H1 (cell line): ENCODE measurements around the gene FOSB. TPM values are rescaled to one million over a fixed set of nuclear protein-coding genes. Genes with fewer than 3 reads are reported as not detected.

Experiments used
- CTCF ChIA-PET: fragments of 300-600 bp; sonication (Branson Sonifier 250); formaldehyde crosslinking; loops from one replicate; lab custom pipeline; 2021; ENCODE audit not compliant: partially characterized antibody; lab: Charles Lee
- POLR2A ChIA-PET: fragments of 300-600 bp; sonication (Branson Sonifier 250); formaldehyde crosslinking; loops from one replicate; lab custom pipeline; 2021; ENCODE audit warnings: inconsistent platforms; ENCODE audit not compliant: partially characterized antibody; lab: Charles Lee
- DNase-seq, 2 experiments: peaks; one replicate each; pipeline versions ENCODE4 v3.0.0 to v3.0.0-alpha.2; 2010 to 2022; ENCODE audit warnings: low spot score in 2 of 2, low read depth in 1 of 2, mixed read lengths in 1 of 2
- FAIRE-seq: peaks from 2 replicates; lab custom pipeline; 2011; peaks lifted over from hg19 to GRCh38; lab: Jason Lieb, UNC
- H2AFZ ChIP-seq: 2 replicates; pipeline ENCODE4 v1.8.1; 2012; ENCODE audit warnings: low read length, inconsistent platforms
- H2AK5ac ChIP-seq: 2 replicates; pipeline ENCODE4 v1.6.1; 2013; ENCODE audit warnings: low read depth, low read length
- H2BK120ac ChIP-seq: replicated peaks from 2 replicates; pipeline ENCODE3; 2013; ENCODE audit warnings: low read depth, low read length, inconsistent platforms
- H2BK12ac ChIP-seq: 2 replicates; pipeline ENCODE4 v1.6.1; 2013; ENCODE audit warnings: low read depth, low read length
- H2BK15ac ChIP-seq: 2 replicates; pipeline ENCODE4 v1.6.1; 2013; ENCODE audit warnings: low read length
- H2BK20ac ChIP-seq: 2 replicates; pipeline ENCODE4 v1.6.1; 2013; ENCODE audit warnings: low read length
- H2BK5ac ChIP-seq: 2 replicates; pipeline ENCODE4 v1.6.1; 2013; ENCODE audit warnings: low read depth, low read length
- H3K14ac ChIP-seq: 2 replicates; pipeline ENCODE4 v1.6.1; 2013; ENCODE audit warnings: inconsistent platforms; ENCODE audit not compliant: insufficient read length
- H3K18ac ChIP-seq: 2 replicates; pipeline ENCODE4 v1.6.1; 2013; ENCODE audit warnings: low read length; ENCODE audit errors: extremely low read depth
- H3K23ac ChIP-seq: 2 replicates; pipeline ENCODE4 v1.6.1; 2013; ENCODE audit warnings: inconsistent platforms; ENCODE audit not compliant: insufficient read length
- H3K23me2 ChIP-seq: 2 replicates; pipeline ENCODE4 v1.6.1; 2013; ENCODE audit warnings: low read depth, low read length
- H3K27ac ChIP-seq: 2 replicates; pipeline ENCODE4 v1.6.1; 2011; ENCODE audit warnings: low read depth, low read length, inconsistent platforms
- H3K27me3 ChIP-seq, 4 experiments: replicated peaks in 1 of 4; 1 replicate in 1 of 4; 2 replicates in 3 of 4; pipeline versions ENCODE4 v1.6.1 to v1.8.1; 2011 to 2013; ENCODE audit warnings: low read length in 3 of 4, mild to moderate bottlenecking in 3 of 4, inconsistent platforms in 2 of 4, mixed read lengths in 2 of 4, moderate library complexity in 1 of 4; ENCODE audit not compliant: control insufficient read depth in 3 of 4, insufficient read depth in 3 of 4; ENCODE audit errors: extremely low read depth in 1 of 4
- H3K36me3 ChIP-seq, 4 experiments: 2 replicates each; pipeline versions ENCODE4 v1.6.1 to v1.8.1; 2011 to 2013; ENCODE audit warnings: mild to moderate bottlenecking in 4 of 4, low read length in 3 of 4, moderate library complexity in 2 of 4, control low read depth in 1 of 4, inconsistent platforms in 1 of 4; ENCODE audit not compliant: insufficient read depth in 4 of 4, control insufficient read depth in 2 of 4
- H3K4ac ChIP-seq: replicated peaks from 2 replicates; pipeline ENCODE3; 2013; ENCODE audit warnings: low read length, low read depth, mixed read lengths, inconsistent platforms; ENCODE audit not compliant: insufficient read length
- H3K4me1 ChIP-seq, 4 experiments: replicated peaks in 1 of 4; 1 replicate in 1 of 4; 2 replicates in 3 of 4; pipeline versions ENCODE4 v1.6.1 to v1.8.1; 2011 to 2013; ENCODE audit warnings: low read length in 3 of 4, inconsistent platforms in 2 of 4, mixed read lengths in 1 of 4; ENCODE audit not compliant: insufficient read depth in 4 of 4, control insufficient read depth in 3 of 4
- H3K4me2 ChIP-seq, 2 experiments: 2 replicates each; pipeline versions ENCODE4 v1.6.1 to v1.8.1; 2011 to 2013; ENCODE audit warnings: low read depth in 2 of 2, low read length in 2 of 2, control low read depth in 1 of 2, inconsistent platforms in 1 of 2, mild to moderate bottlenecking in 1 of 2; ENCODE audit not compliant: insufficient read depth in 1 of 2
- H3K4me3 ChIP-seq, 4 experiments: fragments of 200-600, 300-600 bp in 1 of 4; sonication (generic), shearing (Covaris generic), sonication (Bioruptor Twin) in 1 of 4; 2 replicates each; pipeline versions ENCODE4 v1.5.1 to v1.8.1; 2011 to 2016; ENCODE audit warnings: low read length in 4 of 4, low read depth in 3 of 4, control low read depth in 2 of 4, inconsistent platforms in 2 of 4, mild to moderate bottlenecking in 2 of 4, mixed read lengths in 1 of 4, moderate library complexity in 1 of 4; ENCODE audit not compliant: insufficient read depth in 2 of 4; ENCODE audit errors: extremely low read depth in 1 of 4
- H3K56ac ChIP-seq: replicated peaks from 2 replicates; pipeline ENCODE3; 2013; ENCODE audit warnings: low read depth, mild to moderate bottlenecking, mixed read lengths, low read length, inconsistent platforms; ENCODE audit not compliant: insufficient read length
- H3K79me1 ChIP-seq: 2 replicates; pipeline ENCODE4 v1.6.1; 2013; ENCODE audit warnings: low read depth, low read length, control low read depth
- H3K79me2 ChIP-seq, 2 experiments: 2 replicates each; pipeline versions ENCODE4 v1.6.1 to v1.8.1; 2012 to 2013; ENCODE audit warnings: low read length in 2 of 2, mild to moderate bottlenecking in 2 of 2, inconsistent platforms in 1 of 2; ENCODE audit not compliant: insufficient read depth in 2 of 2, control insufficient read depth in 1 of 2
- H3K9ac ChIP-seq, 4 experiments: replicated peaks in 1 of 4; 1 replicate in 1 of 4; 2 replicates in 3 of 4; pipeline versions ENCODE4 v1.6.1 to v1.8.1; 2011 to 2013; ENCODE audit warnings: low read depth in 3 of 4, low read length in 3 of 4, control low read depth in 2 of 4, mild to moderate bottlenecking in 2 of 4, moderate library complexity in 2 of 4, inconsistent platforms in 1 of 4; ENCODE audit errors: extremely low read depth in 1 of 4
- H3K9me3 ChIP-seq, 2 experiments: 2 replicates each; pipeline versions ENCODE4 v1.6.1 to v1.8.1; 2012 to 2013; ENCODE audit warnings: mild to moderate bottlenecking in 2 of 2, moderate library complexity in 2 of 2, control low read depth in 1 of 2, inconsistent platforms in 1 of 2, low read depth in 1 of 2, low read length in 1 of 2, mixed read lengths in 1 of 2; ENCODE audit not compliant: insufficient read depth in 2 of 2
- H4K20me1 ChIP-seq, 2 experiments: replicated peaks in 1 of 2; 2 replicates each; pipeline versions ENCODE3 to v1.8.1; 2011 to 2013; ENCODE audit warnings: inconsistent platforms in 2 of 2, low read length in 2 of 2, mild to moderate bottlenecking in 1 of 2; ENCODE audit not compliant: insufficient read depth in 2 of 2, control insufficient read depth in 1 of 2
- H4K5ac ChIP-seq: 2 replicates; pipeline ENCODE4 v1.6.1; 2013; ENCODE audit warnings: low read length, low read depth, mixed read lengths, inconsistent platforms; ENCODE audit not compliant: insufficient read length
- H4K8ac ChIP-seq: 2 replicates; pipeline ENCODE4 v1.8.0; 2013; ENCODE audit warnings: mild to moderate bottlenecking, moderate library complexity, low read length, inconsistent platforms; ENCODE audit not compliant: insufficient read depth; ENCODE audit errors: extremely low read depth
- H4K91ac ChIP-seq: replicated peaks from 2 replicates; pipeline ENCODE3; 2013; ENCODE audit warnings: low read length, mixed read lengths, inconsistent platforms; ENCODE audit not compliant: insufficient read length
- CBX5 ChIP-seq: fragments of 300-800, 300-1000 bp; sonication (generic); IDR thresholded peaks from 2 replicates; pipeline ENCODE4 v1.7.1; 2016; ENCODE audit warnings: antibody characterized with exemption, low read length, low read depth
- EZH2 ChIP-seq: fragments of 200-600 bp; sonication (generic); IDR thresholded peaks from 2 replicates; pipeline ENCODE4 v1.7.1; 2012; ENCODE audit warnings: low read depth, mild to moderate bottlenecking, moderate library complexity, low read length, inconsistent platforms; ENCODE audit not compliant: severe bottlenecking
- KDM1A ChIP-seq: fragments of 200-600, 300-600 bp; sonication (generic); IDR thresholded peaks from 2 replicates; pipeline ENCODE4 v1.7.1; 2016; ENCODE audit warnings: mild to moderate bottlenecking, low read length, borderline replicate concordance
- MAX ChIP-seq: IDR thresholded peaks from 2 replicates; pipeline ENCODE4 v1.6.1; 2012; ENCODE audit warnings: inconsistent platforms
- SP1 ChIP-seq: IDR thresholded peaks from 2 replicates; pipeline ENCODE4 v1.6.1; 2011; ENCODE audit warnings: low read depth, low read length
- SRF ChIP-seq: IDR thresholded peaks from 2 replicates; pipeline ENCODE4 v1.6.1; 2011; ENCODE audit warnings: mild to moderate bottlenecking, low read depth, low read length, moderate library complexity
- ZNF274 ChIP-seq: IDR thresholded peaks from 2 replicates; pipeline ENCODE4 v1.7.0; 2012; ENCODE audit warnings: low read length, borderline replicate concordance; ENCODE audit errors: extremely low read depth
- WGBS, 2 experiments: shearing (Covaris generic) in 1 of 2; methylation state at CpG; one replicate each; pipeline versions ENCODE4 v1.1.6 to v1.1.7; 2013 to 2015; ENCODE audit warnings: low lambda C conversion rate in 2 of 2, mixed read lengths in 2 of 2, inconsistent platforms in 1 of 2, low coverage in 1 of 2, missing lambda C conversion rate in 1 of 2; ENCODE audit not compliant: insufficient replicate concordance in 2 of 2, insufficient coverage in 1 of 2, insufficient read length in 1 of 2; ENCODE audit errors: extremely low coverage in 1 of 2, missing lambda C conversion rate in 1 of 2; 5-methylcytosine and 5-hydroxymethylcytosine counted together
- polyA plus RNA-seq, 7 experiments: library from polyadenylated mRNA; depleted of rRNA in 3 of 7; stranded (reverse) in 5 of 7; unstranded in 2 of 7; fragments of >200 nt in 5 of 7; fragments of 200-250 nt in 2 of 7; gene quantifications; 1 replicate in 5 of 7; 2 replicates in 1 of 7; 4 replicates in 1 of 7; pipeline versions ENCODE4 v1.2.1 to v1.2.3, GENCODE V29; 2011 to 2013; ENCODE audit warnings: missing spikeins in 2 of 7, mixed read lengths in 2 of 7
- total RNA-seq: library from RNA; stranded (reverse); fragmentation: NEBNext Ultra II Directional; extraction: Animal tissue kit (Norgen Biotek cat#: 25700); gene quantifications from 2 replicates; pipeline ENCODE4 v1.2.1, GENCODE V29; 2021

Gene FOSB
- total and polyA plus RNA-seq, 2 of the 8 experiments (the other 6 are each of a cell fraction or from before 2014, with no cell fraction given) = 0.44 to 2.7 TPM

GRCh38 chr19:45514376-45515051, 46.7 kb downstream of the FOSB start:
- peaks cover 0 to 4% (median 3%) of the 10 kb centered on the region in 4 experiments; a peak in 4 of 7 replicates for H3K4me1 ChIP-seq
- no peak overlapping the region for H3K18ac ChIP-seq
- ChIA-PET CTCF (interaction anchor here (0.9 to 2.4 kb wide), 10 partner anchors 12 to 166 kb away, joined by 3 to 9 read pairs (median 4); no protein-coding TSS in a partner anchor), POLR2A (interaction anchor here (1.8 to 2.0 kb wide), 2 partner anchors 14 to 15 kb away, joined by 7 to 8 read pairs; no protein-coding TSS in a partner anchor)
- H4K91ac ChIP-seq = no peak overlapping the region
- no peak overlapping the region for H2BK120ac ChIP-seq
- peaks cover 30% of the 10 kb centered on the region for H3K79me1 ChIP-seq
- TF ChIP-seq EZH2 (no peak), MAX (no peak), ZNF274 (no peak), CBX5 (no peak), SP1 (no peak), SRF (no peak), KDM1A (no peak)
- H4K5ac ChIP-seq = no peak overlapping the region
- no peaks in the 10 kb centered on the region for H3K27me3 ChIP-seq
- H3K56ac ChIP-seq = no peak overlapping the region
- H3K23me2 ChIP-seq = peaks cover 2% of the 10 kb centered on the region; the same call in 1 of the 2 replicates
- H3K9ac ChIP-seq = no peak overlapping the region
- no peak overlapping the region for H3K23ac ChIP-seq
- no peaks in the 10 kb centered on the region for H3K9me3 ChIP-seq
- DNase-seq (no peak), FAIRE-seq (no peak)
- no peak overlapping the region for H3K27ac ChIP-seq
- H3K14ac ChIP-seq = no peak overlapping the region
- no peak overlapping the region for H2AK5ac ChIP-seq
- no peak overlapping the region for H3K4ac ChIP-seq
- H2BK5ac ChIP-seq = no peak overlapping the region
- no peak overlapping the region for H4K8ac ChIP-seq
- H2AFZ ChIP-seq = no peak overlapping the region
- H3K4me2 ChIP-seq = no peak overlapping the region
- no peak overlapping the region for H2BK12ac ChIP-seq
- peaks cover 18 to 37% of the 10 kb centered on the region in 2 experiments for H4K20me1 ChIP-seq
- no peak overlapping the region for H2BK15ac ChIP-seq
- WGBS, 2 experiments = 97% methylated on average over 10 of the region's 13 CpGs; no CpG with 5 or more reads in 1 of the 2 experiments
- no peak overlapping the region for H2BK20ac ChIP-seq
- H3K4me3 ChIP-seq = no peak overlapping the region
- peaks cover 30 to 69% of the 10 kb centered on the region in 2 experiments for H3K79me2 ChIP-seq
- peaks cover 3 to 19% (median 9%) of the 10 kb centered on the region in 4 experiments; a peak in 6 of 8 replicates for H3K36me3 ChIP-seq
